ENCODE measurements around the gene REV3L.
"Not testable (repeated sequence)": the region's sequence is repeated elsewhere in the genome, so short reads cannot be mapped to it uniquely, and the experiment has no call there.

Gene REV3L

DNA sequence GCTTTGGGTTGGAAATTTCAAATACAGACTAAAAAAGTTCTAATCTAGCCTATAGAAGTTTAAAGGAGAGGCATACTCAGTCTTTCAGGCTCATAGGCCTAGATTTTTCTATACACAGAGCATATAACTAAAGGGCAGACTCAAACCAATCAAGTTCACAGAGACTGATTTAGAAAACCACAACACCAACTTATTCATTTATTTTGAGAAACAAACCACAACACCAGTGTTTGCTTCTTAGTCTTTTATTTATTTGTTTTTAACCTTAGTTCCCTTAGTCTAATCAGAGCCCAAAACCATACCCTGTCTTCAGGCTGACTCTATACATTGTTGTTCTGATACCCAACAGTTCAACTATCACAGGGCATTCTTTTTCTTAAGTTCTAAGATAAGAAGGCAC lies 103.7 kb downstream of the REV3L start:
- DNase-seq (ENCODE audit: low read depth, low spot score) = no peak

DNA sequence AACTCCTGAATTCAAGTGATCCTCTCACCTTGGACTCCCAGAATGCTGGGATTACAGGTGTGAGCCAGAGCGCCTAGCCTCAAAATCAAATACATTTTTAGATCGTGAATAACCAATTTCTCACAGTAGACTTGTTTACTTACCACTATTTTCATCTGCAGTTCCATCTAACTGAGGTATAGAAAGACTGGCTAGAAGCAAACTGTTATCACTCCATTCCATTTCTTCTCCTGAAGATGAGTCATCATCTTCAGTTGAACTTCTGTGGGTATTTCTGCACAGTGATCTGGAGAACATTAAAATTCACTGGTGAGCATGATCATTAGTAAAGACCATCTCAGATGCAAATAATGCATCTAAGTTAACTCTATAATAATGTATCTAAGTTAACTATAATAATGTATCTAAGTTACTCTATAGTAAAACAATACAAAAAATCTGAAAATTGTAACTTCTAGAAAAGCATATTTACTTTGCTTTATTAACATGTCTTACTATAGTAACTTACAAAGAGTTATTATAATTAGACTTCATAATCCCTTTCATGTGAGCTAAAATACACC lies 105.4 kb downstream of the REV3L start:
- no peak for DNase-seq (ENCODE audit: low read depth, low spot score)

DNA sequence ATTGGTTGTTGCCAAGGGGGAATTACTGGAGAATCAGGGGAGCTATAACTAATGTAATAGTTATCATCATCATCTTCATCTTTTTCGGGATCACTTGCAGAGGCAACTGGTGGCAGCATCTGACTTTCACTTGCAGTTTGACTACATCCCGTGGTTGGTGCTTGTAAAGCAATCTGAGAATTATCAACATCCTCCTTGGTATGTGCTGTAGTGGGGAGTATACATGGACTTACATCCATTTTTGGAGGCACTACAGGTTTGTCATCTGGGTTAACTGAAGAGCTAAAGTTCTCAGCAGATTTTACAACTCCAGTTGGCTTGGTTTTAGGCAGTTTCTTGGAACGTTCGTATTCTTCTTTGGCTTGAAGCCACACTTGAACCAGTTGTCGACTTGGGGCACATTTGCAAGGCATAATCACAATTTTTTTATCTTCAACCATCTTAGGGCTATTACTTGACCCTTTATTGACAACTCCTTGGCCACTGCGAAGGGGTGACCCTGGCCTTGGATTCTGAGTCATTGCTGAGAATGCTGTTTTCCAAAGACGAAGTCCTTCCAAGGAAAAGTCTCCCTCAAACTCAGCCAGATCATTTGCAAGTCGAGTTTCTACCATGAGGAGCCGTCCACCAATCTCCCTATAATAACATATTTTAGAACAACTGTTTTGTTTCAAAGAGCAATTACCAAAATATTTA lies 115.5 kb downstream of the REV3L start:
- no peak for DNase-seq (ENCODE audit: low read depth, low spot score)

DNA sequence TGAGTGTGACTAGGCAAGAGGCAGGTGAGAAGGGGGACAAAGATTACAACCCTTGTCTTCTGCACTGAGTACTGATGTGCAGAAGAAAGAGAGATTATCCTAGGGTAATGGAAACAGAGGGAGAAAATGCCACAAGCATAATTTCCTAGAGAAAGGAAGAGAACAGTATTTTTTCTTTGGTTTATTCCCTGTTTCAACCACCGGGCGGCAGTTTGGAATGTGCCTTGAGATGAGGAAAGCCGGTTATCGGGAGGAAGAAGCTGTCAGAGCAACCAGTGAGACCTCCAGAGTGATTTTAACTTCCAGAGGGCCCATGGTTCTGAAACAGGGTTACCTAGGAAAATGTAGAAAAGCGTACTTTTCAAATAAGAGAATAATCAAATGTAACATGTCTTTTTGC lies 121.4 kb downstream of the REV3L start:
- DNase-seq (ENCODE audit: low read depth, low spot score) = peak; percentile 59

DNA sequence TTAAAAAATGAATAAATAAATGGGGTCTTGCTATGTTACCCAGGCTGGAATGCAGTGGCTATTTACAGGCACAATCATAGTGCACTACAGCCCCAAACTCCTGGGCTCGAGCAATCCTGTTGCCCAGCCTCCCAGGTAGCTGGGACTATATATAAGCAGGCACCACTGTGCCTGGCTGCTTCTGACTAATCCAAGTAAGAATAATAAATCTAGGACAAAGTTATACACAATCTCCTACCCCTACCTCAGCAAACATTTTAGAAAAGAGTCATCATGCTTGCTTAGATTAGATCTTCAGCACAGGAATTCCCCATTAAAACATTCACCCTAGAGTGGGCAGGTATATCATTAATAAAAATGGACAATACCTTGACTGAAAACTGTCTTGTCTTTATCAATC lies 124.6 kb downstream of the REV3L start:
- peak; percentile 12 for DNase-seq (ENCODE audit: low read depth, low spot score)

DNA sequence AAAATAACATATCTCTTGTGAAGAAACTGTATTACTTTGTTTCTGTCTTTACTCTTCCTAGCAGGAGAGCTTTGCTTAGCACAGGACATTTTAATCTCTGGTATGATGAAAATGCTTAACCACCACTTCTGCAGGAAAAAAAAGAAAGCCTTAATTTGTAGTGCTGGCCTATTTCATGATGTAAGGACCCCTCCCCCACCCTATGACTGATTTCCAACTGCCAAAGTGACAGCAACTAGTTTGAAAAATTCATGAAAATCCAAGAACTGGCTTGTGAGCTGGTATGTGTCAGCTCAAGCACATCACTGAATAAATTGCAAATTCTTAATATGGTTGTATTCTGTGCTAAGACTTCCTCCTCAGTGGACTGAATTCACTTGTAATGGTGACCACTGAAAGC lies 125.3 kb downstream of the REV3L start:
- DNase-seq (ENCODE audit: low read depth, low spot score) = peak; percentile 80

DNA sequence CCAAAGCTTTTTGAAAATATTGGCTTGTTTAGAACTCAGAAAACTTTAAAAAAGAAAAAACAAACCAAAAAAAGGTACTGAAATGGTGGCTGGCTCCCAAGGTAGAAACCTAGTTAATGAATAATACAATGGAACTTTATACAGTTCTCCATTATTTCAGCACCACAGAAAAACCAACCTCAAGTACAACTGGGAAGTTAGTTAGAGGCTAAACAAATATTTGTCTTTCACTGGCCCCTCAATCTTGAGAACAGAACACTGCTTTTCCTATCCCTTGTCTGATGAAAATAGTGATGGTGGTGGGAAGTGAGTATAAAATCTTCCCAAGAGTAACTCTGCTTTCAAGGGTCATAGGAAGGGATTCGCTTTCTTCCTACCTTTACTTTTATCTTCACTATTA lies 126.5 kb downstream of the REV3L start:
- DNase-seq (ENCODE audit: low read depth, low spot score) = peak; percentile 17

DNA sequence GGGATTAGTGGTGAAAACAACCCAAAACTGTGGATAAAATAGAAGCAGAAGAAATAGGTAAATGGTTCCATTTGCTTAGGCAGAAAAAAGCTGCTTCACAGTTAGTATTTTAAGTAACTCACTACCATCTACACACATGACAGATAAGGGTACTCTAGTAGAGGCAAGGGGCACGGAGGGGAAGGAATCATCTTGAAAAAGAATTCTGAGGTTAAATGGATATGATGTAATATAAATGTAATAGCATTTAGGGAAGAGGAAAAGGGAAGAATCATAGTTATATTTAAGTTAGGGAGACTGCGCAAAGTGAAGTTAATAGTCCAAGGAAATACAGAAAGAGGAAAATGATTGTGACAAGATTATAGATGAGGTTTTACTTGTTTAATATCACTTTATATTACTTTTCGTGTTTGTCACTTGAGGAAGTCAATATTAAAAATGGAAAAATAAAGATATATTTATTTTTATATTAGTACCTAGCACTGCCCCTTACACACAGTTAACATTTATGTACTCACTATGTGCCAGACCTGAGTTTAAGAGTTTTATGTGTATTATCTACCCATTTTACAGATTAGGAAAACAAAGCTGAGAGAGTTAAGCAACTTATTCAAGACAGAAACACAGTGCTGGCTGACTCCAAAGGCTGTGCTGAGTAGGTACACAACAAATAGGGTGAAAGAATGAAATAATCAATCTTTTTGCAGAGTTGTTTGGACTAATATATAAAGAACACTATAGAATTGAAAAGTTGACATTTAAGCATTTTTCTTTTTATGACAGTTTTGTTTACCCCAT lies 128.1 kb downstream of the REV3L start:
- no peak for DNase-seq (ENCODE audit: low read depth, low spot score)

DNA sequence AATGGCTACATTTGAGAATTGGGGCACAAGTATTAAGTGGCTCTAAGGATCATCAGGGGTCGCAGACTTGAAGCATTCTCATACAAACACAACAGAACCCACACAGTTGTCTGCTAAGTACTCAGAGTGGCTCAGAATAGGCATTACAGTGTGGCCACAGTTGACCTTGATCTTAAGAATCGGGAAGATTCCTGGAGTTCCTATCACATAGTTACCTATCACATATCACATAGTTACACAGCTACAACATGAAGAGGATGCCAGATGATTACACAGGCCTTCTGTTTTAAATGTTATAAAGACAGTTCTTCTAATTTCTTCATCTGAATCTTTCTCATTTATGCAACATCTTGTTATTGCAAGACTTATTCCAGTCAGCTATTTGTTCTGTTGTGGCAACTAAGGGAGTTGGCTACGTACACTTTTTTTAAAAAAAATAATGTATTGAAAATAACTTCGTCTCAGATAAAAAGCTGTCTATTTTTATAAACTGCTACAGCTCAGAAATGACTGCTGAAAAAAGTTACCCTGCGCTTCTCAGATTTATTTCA lies 129.0 kb downstream of the REV3L start:
- no peak for DNase-seq (ENCODE audit: low read depth, low spot score)

DNA sequence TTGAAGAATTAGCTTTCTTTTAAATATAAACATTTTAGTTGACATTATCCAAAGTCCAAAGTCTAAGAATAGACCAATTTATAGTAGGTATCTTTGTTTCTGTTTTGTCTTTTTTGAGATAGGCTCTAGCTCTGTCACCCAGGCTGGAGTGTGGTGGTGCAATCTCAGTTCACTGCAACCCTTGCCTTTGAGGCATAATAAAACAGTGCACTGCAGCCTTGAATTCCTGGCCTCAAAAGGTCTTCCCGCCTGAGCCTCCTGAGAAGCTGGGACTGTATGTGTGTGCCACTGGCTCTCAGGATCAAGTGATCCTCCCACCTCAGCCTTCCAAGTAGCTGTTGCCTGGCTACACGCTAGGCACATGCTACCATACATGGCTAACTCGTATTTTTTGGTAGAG lies 135.4 kb downstream of the REV3L start:
- DNase-seq (ENCODE audit: low read depth, low spot score) = no peak

DNA sequence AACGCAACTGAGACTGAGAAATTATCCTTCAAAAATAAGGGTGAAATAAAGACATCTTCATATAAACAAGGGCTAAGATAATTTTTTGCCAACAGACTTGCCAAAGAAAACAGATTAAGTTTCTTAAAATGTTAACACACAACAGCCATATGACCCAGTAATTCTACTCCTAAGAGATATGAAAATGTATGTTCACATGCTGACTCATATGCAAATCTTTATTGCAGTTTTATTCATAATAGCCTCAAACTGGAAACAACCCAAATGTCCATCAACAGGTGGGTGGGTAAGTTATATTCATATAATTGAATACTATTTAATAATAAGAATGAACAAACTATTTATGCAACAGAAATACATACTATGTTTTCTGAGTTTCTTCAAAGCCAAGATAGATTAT lies 140.1 kb downstream of the REV3L start:
- no peak for DNase-seq (ENCODE audit: low read depth, low spot score)

DNA sequence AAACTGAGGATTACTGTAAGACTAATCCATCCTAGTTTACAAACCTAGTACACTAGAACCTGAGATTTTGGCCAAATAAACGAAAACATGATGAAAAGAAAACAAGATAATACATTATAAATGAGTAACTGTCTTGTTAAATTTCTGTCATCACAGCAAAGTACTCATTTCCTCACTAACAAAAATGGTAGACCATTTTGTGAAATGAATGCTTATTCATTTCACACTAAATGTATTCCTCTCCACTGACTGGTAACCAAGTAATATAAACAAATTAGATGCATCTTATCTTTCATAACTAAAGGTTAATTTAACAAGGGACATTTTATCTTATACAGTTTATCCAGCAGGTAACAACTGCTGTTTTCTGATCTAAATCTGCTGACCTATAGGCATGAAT lies 143.7 kb downstream of the REV3L start:
- DNase-seq (ENCODE audit: low read depth, low spot score) = no peak

DNA sequence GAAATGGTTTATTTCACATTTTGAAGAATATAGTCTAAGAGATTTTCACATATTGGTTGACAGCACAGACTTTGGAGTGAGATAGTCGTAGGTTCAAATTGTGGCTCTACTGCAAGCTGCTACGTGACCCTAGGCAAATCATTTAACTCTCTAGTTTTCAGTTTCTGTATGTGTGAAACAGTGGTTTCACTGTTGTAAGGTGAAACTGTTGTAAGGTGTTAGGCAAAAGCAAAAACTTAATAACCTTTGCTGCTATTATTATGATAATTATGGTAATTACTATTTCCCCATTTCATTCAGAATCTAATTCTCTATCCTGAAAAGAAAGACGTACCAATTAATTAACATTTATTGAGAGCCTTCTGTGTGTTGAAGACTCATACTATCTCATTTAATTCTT lies 144.2 kb downstream of the REV3L start:
- no peak for DNase-seq (ENCODE audit: low read depth, low spot score)

DNA sequence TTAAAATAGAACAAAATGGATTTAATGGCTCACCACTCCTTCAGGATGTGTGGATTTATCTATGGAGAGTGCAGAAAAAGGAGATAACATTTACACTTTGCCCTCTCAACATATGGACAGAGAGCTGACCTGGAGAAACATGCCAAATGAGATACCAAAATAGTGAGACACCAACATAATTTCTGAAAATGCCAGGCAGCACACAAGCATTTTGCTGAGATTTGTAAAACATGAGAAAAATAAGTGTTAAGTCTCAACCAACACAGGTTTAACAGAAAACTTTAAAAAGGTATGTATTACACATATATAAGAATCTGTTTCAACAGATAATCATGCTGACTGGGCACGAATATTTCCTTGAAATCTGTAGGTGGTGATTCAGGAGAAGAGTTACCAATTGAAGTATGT lies 145.2 kb downstream of the REV3L start:
- no peak for DNase-seq (ENCODE audit: low read depth, low spot score)

DNA sequence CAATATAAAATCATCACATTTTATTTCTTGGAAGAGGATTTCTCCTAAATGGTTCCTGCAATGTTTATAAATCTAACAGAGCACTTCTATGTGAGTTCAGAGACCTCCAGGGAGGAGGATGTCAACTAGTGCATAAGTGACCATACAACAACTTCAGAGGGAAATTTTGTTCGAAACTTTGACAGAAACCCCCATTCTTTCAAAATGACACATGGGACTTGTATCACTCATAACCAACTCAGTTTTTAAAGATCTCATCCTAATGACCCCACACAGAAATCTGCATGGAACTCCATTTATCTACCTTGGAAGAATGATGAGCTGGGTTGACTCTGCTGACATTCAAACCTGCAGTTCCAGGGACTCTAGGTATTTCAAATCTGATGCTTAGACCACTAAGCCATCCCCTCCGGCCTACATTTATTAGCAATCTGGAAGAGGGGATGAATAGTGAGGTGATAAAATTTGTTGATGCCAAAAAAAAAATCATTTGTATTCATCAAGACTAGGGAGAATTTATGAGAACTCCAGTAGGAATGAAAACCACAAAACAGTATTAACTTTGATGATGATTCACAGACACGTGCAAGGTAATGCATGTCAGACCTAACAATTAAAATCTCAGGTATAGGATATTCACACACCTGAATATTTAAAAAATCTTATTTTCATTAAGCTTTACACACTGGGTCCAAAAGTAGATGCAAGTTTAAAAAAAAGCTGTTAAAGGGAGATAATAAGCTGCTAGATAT lies 153.0 kb downstream of the REV3L start:
- DNase-seq (ENCODE audit: low read depth, low spot score) = no peak

DNA sequence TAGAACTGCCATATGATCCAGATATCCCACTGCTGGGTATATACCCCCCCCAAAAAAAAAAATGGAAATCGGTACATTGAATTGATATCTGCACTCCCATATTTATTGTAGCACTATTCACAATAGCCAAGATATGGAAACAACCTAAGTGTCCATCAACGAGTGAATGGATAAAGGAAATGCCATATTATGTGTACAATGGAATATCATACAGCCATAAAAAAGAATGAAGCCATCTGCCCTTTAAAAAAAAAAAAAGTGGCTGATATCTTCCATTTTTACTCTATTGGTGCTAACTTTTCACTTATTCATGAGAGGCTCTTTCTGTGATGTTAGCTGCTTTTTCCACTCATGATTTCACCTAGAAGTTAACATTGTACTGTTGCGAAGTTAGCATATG lies 156.5 kb downstream of the REV3L start:
- DNase-seq (ENCODE audit: low read depth, low spot score) = no peak

DNA sequence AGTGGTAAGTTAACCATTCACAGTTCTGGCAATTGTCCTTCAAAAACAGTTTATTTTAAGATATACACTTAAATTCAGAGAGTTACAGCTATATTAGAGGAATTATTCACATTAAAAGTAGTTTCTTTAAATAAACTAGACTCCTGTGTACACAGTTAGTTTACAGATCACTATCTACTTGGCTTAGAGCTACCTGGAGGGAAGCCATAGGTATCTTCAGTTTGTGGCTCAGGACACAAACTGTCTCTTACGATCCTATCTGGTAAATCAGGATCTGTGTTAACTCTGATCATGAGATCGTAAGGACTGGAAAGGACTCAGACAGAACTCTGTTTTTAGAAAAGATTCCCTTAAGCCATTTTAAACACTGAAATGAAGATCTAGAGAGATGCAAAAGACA lies 160.9 kb downstream of the REV3L start:
- no peak for DNase-seq (ENCODE audit: low read depth, low spot score)

DNA sequence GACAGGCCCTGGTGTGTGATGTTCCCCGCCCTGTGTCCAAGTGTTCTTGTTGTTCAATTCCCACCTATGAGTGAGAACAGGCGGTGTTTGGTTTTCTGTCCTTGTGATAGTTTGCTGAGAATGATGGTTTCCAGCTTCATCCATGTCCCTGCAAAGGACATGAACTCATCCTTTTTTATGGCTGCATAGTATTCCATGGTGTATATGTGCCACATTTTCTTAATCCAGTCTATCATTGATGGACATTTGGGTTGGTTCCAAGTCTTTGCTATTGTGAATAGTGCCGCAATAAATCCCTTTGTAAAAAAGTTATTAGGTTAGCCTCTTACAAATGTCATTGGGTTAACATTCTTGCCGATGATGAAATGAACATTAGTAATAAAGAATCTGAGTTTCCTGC lies 175.1 kb downstream of the REV3L start:
- not testable (repeated sequence) for DNase-seq (ENCODE audit: low read depth, low spot score)

DNA sequence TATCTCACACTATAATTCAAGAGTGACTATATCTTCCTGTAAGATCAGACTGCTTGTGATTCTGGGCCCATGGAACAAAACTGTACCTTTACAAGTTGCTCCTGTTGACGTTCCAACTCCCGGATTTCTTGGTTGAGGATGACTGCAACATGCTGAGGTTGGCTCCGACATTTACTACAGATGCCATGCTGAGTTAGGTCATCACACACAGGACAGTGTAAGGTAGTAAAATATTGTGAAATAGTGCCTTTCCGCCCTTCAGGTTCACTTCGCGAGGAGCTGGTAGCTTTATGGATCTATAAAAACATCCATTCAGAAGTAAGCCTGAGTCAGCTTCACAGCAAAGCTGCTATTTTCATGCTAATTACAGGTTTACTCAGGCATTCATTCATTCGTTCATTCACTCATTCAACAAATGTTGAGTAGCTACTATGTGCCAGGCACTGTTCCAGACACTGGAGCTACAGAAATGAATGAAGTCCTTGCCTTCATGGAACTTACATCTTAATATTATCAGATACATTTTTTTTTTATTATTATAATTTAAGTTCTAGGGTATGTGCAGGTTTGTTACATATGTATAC lies 175.7 kb downstream of the REV3L start:
- DNase-seq (ENCODE audit: low read depth, low spot score) = no peak

DNA sequence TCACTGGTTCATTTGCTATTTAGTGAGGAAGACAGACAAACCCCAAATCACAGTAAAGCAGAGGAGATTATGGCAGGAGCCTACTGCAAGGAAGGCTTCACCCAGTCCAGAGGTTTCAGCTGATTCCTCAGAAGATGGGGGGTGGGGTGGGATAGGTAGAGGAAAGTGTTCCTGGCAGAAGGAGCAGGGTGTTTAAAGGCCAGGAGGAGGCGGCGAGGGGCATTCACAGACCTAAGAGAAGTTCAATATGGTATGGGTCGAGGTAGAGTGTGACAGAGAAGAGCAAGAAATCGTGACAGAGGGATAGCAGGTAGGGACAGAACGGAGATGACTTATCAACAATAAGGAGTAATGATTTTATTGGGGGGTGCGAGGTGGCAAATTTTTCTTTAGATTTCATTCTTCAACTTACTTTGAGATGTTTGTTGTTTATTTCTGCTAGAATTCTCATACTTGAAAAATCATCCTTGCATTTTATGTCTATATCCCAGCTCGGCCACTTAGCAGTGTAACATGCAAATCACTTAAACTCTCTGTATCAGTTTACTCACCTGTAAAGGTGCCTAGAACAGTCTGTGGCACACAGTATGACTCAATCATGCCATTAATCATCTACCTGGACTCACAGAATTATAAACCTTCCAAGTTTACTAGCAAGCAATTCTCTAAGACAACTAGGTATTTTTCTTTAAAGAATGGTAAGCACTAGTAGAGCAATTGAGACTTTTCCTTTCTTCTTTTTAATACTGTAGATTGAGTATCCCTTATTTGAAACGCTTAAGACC lies 176.7 kb downstream of the REV3L start:
- no peak for DNase-seq (ENCODE audit: low read depth, low spot score)

DNA sequence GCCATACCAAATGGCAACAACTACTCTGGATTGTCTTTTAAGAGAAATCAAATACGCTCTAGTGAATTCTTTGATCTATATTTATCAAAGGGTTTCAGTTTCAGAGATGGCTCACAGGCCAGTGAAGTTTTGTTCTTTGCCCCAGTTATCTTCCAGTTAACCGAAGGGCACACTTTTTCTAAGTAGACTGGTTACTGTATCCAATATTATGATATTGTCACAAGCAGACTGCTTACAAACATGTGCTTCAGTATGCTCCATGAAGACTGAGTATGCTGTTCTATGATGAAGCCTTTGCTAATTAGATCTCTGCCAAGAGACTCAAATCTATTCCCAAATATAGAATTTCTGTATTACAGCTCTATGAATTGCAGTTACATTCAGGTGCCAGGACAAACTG lies 181.1 kb downstream of the REV3L start:
- DNase-seq (ENCODE audit: low read depth, low spot score) = no peak
